GM21737 (cell line): ENCODE measurements around the gene KRT76.

ENCODE experiments used
- ATAC-seq: cut with Tn5 transposase; IDR thresholded peaks from one replicate; pipeline ENCODE4 v1.9.1; 2021; ENCODE audit warnings: mild to moderate bottlenecking, moderate library complexity; ENCODE audit not compliant: unreplicated experiment

The KRT76 gene

GRCh38 chr12:52776913-52777395, at the start of gene KRT76:
Gene KRT76 (minus strand): TSS chr12:52777345. CDS start chr12:52777291, 54 bp downstream.
- ATAC-seq, result no peak

GRCh38 chr12:52825961-52826360, 48.8 kb upstream of the KRT76 start:
- ATAC-seq, result no peak

- ATAC-seq, result no peak
Observed at GRCh38 chr12:52824741-52825410, 47.7 kb upstream of the KRT76 start.

GRCh38 chr12:52823761-52824450, 46.8 kb upstream of the KRT76 start:
- no peak for ATAC-seq

- ATAC-seq, result no peak
Observed at GRCh38 chr12:52822771-52823510, 45.8 kb upstream of the KRT76 start.

- ATAC-seq, result no peak
Observed at GRCh38 chr12:52821826-52822660, 44.9 kb upstream of the KRT76 start.

- ATAC-seq, result no peak
Observed at GRCh38 chr12:52821071-52821730, 44.1 kb upstream of the KRT76 start.

- no peak for ATAC-seq
Observed at GRCh38 chr12:52820521-52820920, 43.4 kb upstream of the KRT76 start.

GRCh38 chr12:52819731-52820510, 42.8 kb upstream of the KRT76 start:
- ATAC-seq, result no peak

- ATAC-seq, result no peak
Observed at GRCh38 chr12:52818887-52819420, 41.8 kb upstream of the KRT76 start.

GRCh38 chr12:52818388-52818787, 41.2 kb upstream of the KRT76 start:
- no peak for ATAC-seq

GRCh38 chr12:52817699-52818238, 40.6 kb upstream of the KRT76 start:
- ATAC-seq, result no peak

- no peak for ATAC-seq
Observed at GRCh38 chr12:52817003-52817698, 40.0 kb upstream of the KRT76 start.

GRCh38 chr12:52815676-52816588, 38.8 kb upstream of the KRT76 start:
- ATAC-seq, result no peak

- ATAC-seq, result no peak
Observed at GRCh38 chr12:52815161-52815560, 38.0 kb upstream of the KRT76 start.

GRCh38 chr12:52814710-52815155, 37.6 kb upstream of the KRT76 start:
- no peak for ATAC-seq
